Testis (tissue), 3 donors: ENCODE measurements around the gene HNRNPC. TPM values are rescaled to one million over a fixed set of nuclear protein-coding genes. Genes with fewer than 3 reads are reported as not detected.
"Not testable (repeated sequence)": the region's sequence is repeated elsewhere in the genome, so short reads cannot be mapped to it uniquely, and the experiment has no call there.

Experiments used
- DNase-seq: peaks from one replicate; pipeline ENCODE4 v3.0.0-alpha.2; 2019
- H3K27ac ChIP-seq, 2 donors: fragments of 200-600 bp; sonication (generic); one replicate each; pipeline ENCODE4 v1.5.1; 2019
- H3K27me3 ChIP-seq: fragments of 200-600 bp; sonication (generic); one replicate; pipeline ENCODE4 v1.5.1; 2019
- H3K36me3 ChIP-seq: fragments of 200-600 bp; sonication (generic); one replicate; pipeline ENCODE4 v1.5.1; 2017; ENCODE audit warnings: low read depth; ENCODE audit errors: missing control alignments
- H3K4me1 ChIP-seq: fragments of 200-600 bp; sonication (generic); one replicate; pipeline ENCODE4 v1.5.1; 2019
- H3K4me3 ChIP-seq, 2 donors: fragments of 200-600 bp; sonication (generic); one replicate each; pipeline ENCODE4 v1.5.1; 2017 to 2019
- H3K9me3 ChIP-seq: fragments of 200-600 bp; sonication (generic); one replicate; pipeline ENCODE4 v1.5.1; 2017
- CTCF ChIP-seq, 3 experiments: fragments of 450-650 bp in 2 of 3; fragments of 200-600 bp in 1 of 3; sonication (generic) in 1 of 3; IDR thresholded peaks; one replicate each; pipeline ENCODE4 v1.5.1; 2016 to 2019; ENCODE audit warnings: antibody characterized with exemption in 3 of 3, mild to moderate bottlenecking in 2 of 3, moderate library complexity in 1 of 3
- POLR2A ChIP-seq: fragments of 450-650 bp; IDR thresholded peaks from one replicate; pipeline ENCODE4 v1.6.1; 2017; ENCODE audit warnings: antibody characterized with exemption, mild to moderate bottlenecking, moderate library complexity
- WGBS, 2 donors: methylation state at CpG; one replicate each; pipeline ENCODE4 v1.1.5; 2018; 5-methylcytosine and 5-hydroxymethylcytosine counted together
- intact Hi-C: fragments of 100-400 bp; cut with DNase I; formaldehyde crosslinking; loops from one replicate; pipeline ENCODE4 v1.15.1; 2023; ENCODE audit warnings: low total_unique reads
- polyA plus RNA-seq: library from polyadenylated mRNA; stranded (reverse); fragments of 350-450 nt; fragmentation: Illumina TruSeq; extraction: RNeasy Lipid Tissue Mini Kit (QIAGEN cat#74804); gene quantifications from one replicate; pipeline ENCODE4 v1.2.3, GENCODE V29; 2014; ENCODE audit warnings: low read depth, low replicate concordance; ENCODE audit not compliant: insufficient read depth
- total RNA-seq, 2 donors: library from RNA; depleted of rRNA; stranded (reverse); fragments of >200 nt; gene quantifications; one replicate each; pipeline ENCODE4 v1.2.3, GENCODE V29; 2016

Gene HNRNPC
- total and polyA plus RNA-seq, 3 donors from 2014 or later = 317 to 443 (median 399) TPM

GRCh38 chr14:21226467-21226866 is 42.8 kb downstream of the HNRNPC start:
- intact Hi-C loops = no loop called here
- Histone ChIP-seq H3K36me3 (no peaks in the 10 kb centered on the region), H3K27me3 (no peaks in the 10 kb centered on the region), H3K4me3 (no peak overlapping the region), H3K27ac (no peak overlapping the region), H3K9me3 (no peaks in the 10 kb centered on the region), H3K4me1 (no peaks in the 10 kb centered on the region)
- WGBS, 2 donors = 89 to 91% methylated on average over 8 of the region's 8 CpGs
- no peak for TF ChIP-seq CTCF (IDR thresholded peaks at IDR 0.05)
- no peak for TF ChIP-seq POLR2A
- DNase-seq = no peak

GRCh38 chr14:21225164-21225563 is 44.1 kb downstream of the HNRNPC start:
- intact Hi-C loops, H3K27me3 ChIP-seq, H3K36me3 ChIP-seq, H3K4me1 ChIP-seq, H3K9me3 ChIP-seq, H3K4me3 ChIP-seq, DNase-seq, H3K27ac ChIP-seq: not testable (repeated sequence)
- 86% methylated on average over 7 of the region's 7 CpGs for WGBS, 2 donors

GRCh38 chr14:21220874-21221477 is 48.3 kb downstream of the HNRNPC start:
- Histone ChIP-seq H3K27me3 (no peaks in the 10 kb centered on the region), H3K36me3 (no peaks in the 10 kb centered on the region), H3K27ac (no peak overlapping the region), H3K4me3 (no peak overlapping the region), H3K9me3 (no peaks in the 10 kb centered on the region), H3K4me1 (no peaks in the 10 kb centered on the region)
- no peak for TF ChIP-seq POLR2A
- no peak for TF ChIP-seq CTCF (IDR thresholded peaks at IDR 0.05)
- intact Hi-C loops = no loop called here
- WGBS, 2 donors = 90 to 92% methylated on average over 9 of the region's 9 CpGs
- no peak for DNase-seq

- H3K36me3 ChIP-seq = no peaks in the 10 kb centered on the region
- no peak for DNase-seq
- H3K4me3 ChIP-seq = no peak overlapping the region
- WGBS, 2 donors = 72% methylated on average over 4 of the region's 4 CpGs
- TF ChIP-seq POLR2A = no peak
- TF ChIP-seq CTCF (IDR thresholded peaks at IDR 0.05) = no peak
- no peaks in the 10 kb centered on the region for H3K27me3 ChIP-seq
- intact Hi-C loops = no loop called here
- no peaks in the 10 kb centered on the region for H3K4me1 ChIP-seq
- H3K9me3 ChIP-seq = no peaks in the 10 kb centered on the region
- H3K27ac ChIP-seq = no peak overlapping the region
Measured at GRCh38 chr14:21219561-21220111, 49.6 kb downstream of the HNRNPC start.

GRCh38 chr14:21219120-21219519 is 50.1 kb downstream of the HNRNPC start:
- Histone ChIP-seq H3K27ac (no peak overlapping the region), H3K36me3 (no peaks in the 10 kb centered on the region), H3K4me3 (no peak overlapping the region), H3K9me3 (no peaks in the 10 kb centered on the region), H3K4me1 (no peaks in the 10 kb centered on the region), H3K27me3 (no peaks in the 10 kb centered on the region)
- no peak for TF ChIP-seq POLR2A
- TF ChIP-seq CTCF (IDR thresholded peaks at IDR 0.05) = no peak
- WGBS, 2 donors = 75 to 77% methylated on average over 2 of the region's 2 CpGs
- intact Hi-C loops = no loop called here
- DNase-seq = no peak
